GM19455 (cell line): Measurements from ENCODE around the gene FAM20B.
A peak's percentile ranks its signal among the peaks of the same experiment; 100 is the strongest.
"Not testable (repeated sequence)": the region's sequence is repeated elsewhere in the genome, so short reads cannot be mapped to it uniquely, and the experiment has no call there.

Experiments
- ATAC-seq: cut with Tn5 transposase; IDR thresholded peaks from one replicate; pipeline ENCODE4 v1.9.1; 2021; ENCODE audit not compliant: unreplicated experiment

Gene FAM20B

GRCh38 chr1:179025125-179025974, at the start of gene FAM20B:
Gene FAM20B (plus strand): TSS chr1:179025894. CDS start chr1:179043848, 17,954 bp downstream.
- ATAC-seq = peak; percentile 76

- no peak for ATAC-seq
Observed at GRCh38 chr1:178976541-178976940, 49.2 kb upstream of the FAM20B start.

GRCh38 chr1:178986204-178986603, 39.5 kb upstream of the FAM20B start:
- no peak for ATAC-seq

- ATAC-seq = not testable (repeated sequence)
Observed at GRCh38 chr1:178988198-178988597, 37.5 kb upstream of the FAM20B start.

- ATAC-seq = no peak
Observed at GRCh38 chr1:178993559-178993958, 32.1 kb upstream of the FAM20B start.

- ATAC-seq = no peak
Observed at GRCh38 chr1:178997428-178997827, 28.3 kb upstream of the FAM20B start.

GRCh38 chr1:178998295-178998694, 27.4 kb upstream of the FAM20B start:
- ATAC-seq = no peak

GRCh38 chr1:178999061-178999460, 26.6 kb upstream of the FAM20B start:
- ATAC-seq = no peak

- no peak for ATAC-seq
Observed at GRCh38 chr1:179001451-179001850, 24.2 kb upstream of the FAM20B start.

- ATAC-seq = not testable (repeated sequence)
Observed at GRCh38 chr1:179002064-179002463, 23.6 kb upstream of the FAM20B start.

- peak; percentile 81 for ATAC-seq
Observed at GRCh38 chr1:179002552-179003345, 22.9 kb upstream of the FAM20B start.

- no peak for ATAC-seq
Observed at GRCh38 chr1:179003512-179004066, 22.1 kb upstream of the FAM20B start.

GRCh38 chr1:179007233-179007632, 18.5 kb upstream of the FAM20B start:
- ATAC-seq = no peak

GRCh38 chr1:179010671-179011070, 15.0 kb upstream of the FAM20B start:
- no peak for ATAC-seq

- ATAC-seq = no peak
Observed at GRCh38 chr1:179012038-179012437, 13.7 kb upstream of the FAM20B start.

- no peak for ATAC-seq
Observed at GRCh38 chr1:179014123-179014522, 11.6 kb upstream of the FAM20B start.

GRCh38 chr1:179015396-179015795, 10.3 kb upstream of the FAM20B start:
- no peak for ATAC-seq

GRCh38 chr1:179016706-179017382, 8.8 kb upstream of the FAM20B start:
- ATAC-seq = no peak

GRCh38 chr1:179017383-179018326, 8.0 kb upstream of the FAM20B start:
- ATAC-seq = no peak

- ATAC-seq = no peak
Observed at GRCh38 chr1:179021873-179022272, 3.8 kb upstream of the FAM20B start.
